Loucy (cell line): ENCODE data around the gene LPP.

Experiments
- EZH2phosphoT487 ChIP-seq: fragments of 200-600 bp; IDR thresholded peaks from 2 replicates; pipeline ENCODE4 v1.6.1; 2018; ENCODE audit warnings: antibody characterized with exemption, mild to moderate bottlenecking, moderate library complexity, borderline replicate concordance
- TF ChIP-seq, protein P1 (sequence below): fragments of 200-600 bp; sonication (generic); conservative IDR thresholded peaks from 2 replicates; pipeline ENCODE4 v1.5.1; 2014; ENCODE audit warnings: mild to moderate bottlenecking, antibody characterized with exemption, low read length

DNA sequence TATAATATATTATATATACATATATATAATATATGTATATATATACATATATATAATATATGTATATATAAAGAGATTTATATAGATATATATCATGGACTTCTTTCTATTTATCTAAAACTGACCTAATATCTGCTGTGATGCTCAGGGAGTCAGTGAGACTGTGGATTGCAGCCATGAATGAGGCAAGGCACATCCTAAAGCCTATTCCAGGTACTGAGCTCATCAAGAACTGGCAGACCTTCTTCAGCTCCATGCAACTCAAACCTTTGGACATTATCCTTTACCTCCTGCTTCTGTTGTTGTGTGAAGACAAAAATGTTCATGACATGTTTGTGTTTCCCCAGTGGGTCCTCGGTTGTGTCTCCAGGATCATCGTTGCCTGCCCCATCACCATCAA is 7.7 kb upstream of the LPP start:
- TF ChIP-seq, protein P1, sequence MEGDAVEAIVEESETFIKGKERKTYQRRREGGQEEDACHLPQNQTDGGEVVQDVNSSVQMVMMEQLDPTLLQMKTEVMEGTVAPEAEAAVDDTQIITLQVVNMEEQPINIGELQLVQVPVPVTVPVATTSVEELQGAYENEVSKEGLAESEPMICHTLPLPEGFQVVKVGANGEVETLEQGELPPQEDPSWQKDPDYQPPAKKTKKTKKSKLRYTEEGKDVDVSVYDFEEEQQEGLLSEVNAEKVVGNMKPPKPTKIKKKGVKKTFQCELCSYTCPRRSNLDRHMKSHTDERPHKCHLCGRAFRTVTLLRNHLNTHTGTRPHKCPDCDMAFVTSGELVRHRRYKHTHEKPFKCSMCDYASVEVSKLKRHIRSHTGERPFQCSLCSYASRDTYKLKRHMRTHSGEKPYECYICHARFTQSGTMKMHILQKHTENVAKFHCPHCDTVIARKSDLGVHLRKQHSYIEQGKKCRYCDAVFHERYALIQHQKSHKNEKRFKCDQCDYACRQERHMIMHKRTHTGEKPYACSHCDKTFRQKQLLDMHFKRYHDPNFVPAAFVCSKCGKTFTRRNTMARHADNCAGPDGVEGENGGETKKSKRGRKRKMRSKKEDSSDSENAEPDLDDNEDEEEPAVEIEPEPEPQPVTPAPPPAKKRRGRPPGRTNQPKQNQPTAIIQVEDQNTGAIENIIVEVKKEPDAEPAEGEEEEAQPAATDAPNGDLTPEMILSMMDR = no peak
- TF ChIP-seq EZH2phosphoT487 = no peak
